COLO668 (cell line): ENCODE data around the gene OGDHL.
A peak's percentile ranks its signal among the peaks of the same experiment; 100 is the strongest.
"Not testable (repeated sequence)": the region's sequence is repeated elsewhere in the genome, so short reads cannot be mapped to it uniquely, and the experiment has no call there.

Source experiments
- DNase-seq: peaks from one replicate; lab custom pipeline; 2025; ENCODE audit not compliant: unreplicated experiment; lab: John Stamatoyannopoulos, UW

OGDHL gene

DNA sequence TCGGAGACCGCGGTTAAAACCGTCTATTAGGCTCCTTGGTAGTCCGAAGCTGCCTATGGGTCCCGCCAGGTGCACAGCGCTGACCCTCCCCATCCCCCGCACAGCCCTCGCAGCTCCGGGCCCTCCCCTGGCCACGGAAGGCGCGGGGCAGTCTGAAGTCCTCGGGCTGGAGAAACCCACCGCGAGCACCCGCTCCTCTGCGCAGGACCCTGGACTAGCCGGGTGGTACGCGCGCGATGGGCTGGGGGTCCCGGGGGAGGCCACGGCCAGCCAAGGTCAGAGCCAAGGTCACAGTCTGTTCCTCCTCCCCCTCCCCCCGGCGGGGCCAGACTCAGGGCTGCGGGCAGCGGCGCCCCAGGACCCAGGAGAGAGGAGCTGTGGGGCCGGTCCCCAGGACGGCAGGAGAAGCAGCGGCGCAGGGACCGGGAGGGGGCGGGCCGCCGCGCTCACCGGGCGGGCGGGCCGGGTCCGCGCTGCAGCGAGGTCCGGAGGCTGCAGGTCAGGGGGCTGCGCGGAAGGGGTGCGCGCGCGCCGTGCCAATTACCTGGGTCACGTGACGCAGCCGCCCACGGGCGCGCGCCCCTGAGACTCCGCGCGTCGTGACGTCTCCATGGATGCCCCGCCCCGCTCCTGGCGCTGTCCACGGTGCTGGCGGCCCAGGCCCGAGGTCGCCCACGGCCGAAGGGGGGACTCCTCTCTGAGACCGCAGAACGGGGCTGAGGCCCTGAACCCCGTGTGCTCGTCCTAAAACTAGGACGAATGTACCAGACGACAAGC lies at the start of gene OGDHL:
Gene OGDHL (minus strand): TSS at position 535 of the 777 bp plus-strand sequence. CDS start 3,731 bp downstream, outside the sequence.
- DNase-seq, result peak; percentile 87

GRCh38 chr10:49803988-49804387 lies 41.9 kb upstream of the OGDHL start:
- no peak for DNase-seq

DNA sequence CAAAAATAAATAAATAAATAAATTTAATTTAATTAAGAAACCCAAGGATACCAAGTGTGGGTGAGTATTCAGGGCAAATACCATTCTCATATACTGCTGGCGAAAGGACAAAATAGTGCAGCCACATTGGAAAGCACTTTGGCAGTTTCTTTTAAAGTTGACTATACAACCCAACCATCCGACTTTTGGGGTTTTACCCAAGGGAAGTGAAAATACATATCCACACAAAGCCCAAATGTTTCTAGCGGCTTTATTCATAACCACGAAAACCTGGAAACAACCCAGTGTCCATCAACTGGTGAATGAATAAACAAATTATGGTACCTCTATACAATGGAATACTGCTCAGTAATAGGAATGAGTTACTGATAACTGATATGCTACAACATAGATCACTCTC lies 36.2 kb upstream of the OGDHL start:
- no peak for DNase-seq

- DNase-seq, result no peak
Measured at GRCh38 chr10:49791100-49791499, 29.0 kb upstream of the OGDHL start.

GRCh38 chr10:49784681-49785080 lies 22.6 kb upstream of the OGDHL start:
- DNase-seq, result no peak

DNA sequence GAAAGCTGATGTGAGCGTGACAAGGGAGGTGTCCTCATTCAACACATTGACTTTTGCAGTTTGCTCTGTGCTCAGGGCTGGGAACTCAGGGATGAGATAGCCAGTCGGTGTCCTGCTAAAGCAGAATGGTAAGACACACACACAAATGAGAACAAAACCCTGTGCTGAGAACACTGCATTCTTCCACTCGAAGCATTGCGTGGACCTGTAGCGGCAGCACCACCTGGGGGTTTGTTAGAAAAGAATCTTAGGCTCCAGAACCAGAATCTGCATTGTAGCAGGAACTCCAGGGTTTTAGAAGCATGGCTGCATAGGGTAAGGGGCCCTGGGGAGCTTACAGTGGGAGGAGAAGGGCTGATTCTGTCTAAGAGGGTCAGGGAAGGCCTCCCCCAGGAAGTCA lies 21.5 kb upstream of the OGDHL start:
- DNase-seq, result no peak

DNA sequence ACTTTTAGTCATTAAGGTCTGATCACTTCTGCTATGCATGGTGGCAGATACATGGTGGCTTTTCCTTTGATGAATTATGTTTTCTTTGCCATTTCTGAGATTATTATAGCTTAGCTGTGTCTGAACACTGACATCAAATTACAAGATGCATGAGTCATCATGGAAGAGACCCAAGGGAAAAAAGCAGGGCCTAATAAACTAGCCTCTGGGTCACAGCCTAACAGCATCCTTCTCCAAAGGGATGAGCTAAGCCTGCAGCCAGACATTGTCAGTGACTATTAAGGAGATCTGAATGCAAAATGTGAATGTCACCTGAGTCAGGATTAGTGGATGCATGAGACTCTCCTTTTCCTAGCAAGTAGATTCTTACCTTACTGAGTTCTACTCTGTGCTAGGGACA lies 19.1 kb upstream of the OGDHL start:
- no peak for DNase-seq

- no peak for DNase-seq
Measured at GRCh38 chr10:49778197-49778596, 16.1 kb upstream of the OGDHL start.

GRCh38 chr10:49776851-49777250 lies 14.7 kb upstream of the OGDHL start:
- no peak for DNase-seq

- DNase-seq, result no peak
Measured at GRCh38 chr10:49775014-49775413, 12.9 kb upstream of the OGDHL start.

- DNase-seq, result not testable (repeated sequence)
Measured at GRCh38 chr10:49772944-49773343, 10.8 kb upstream of the OGDHL start.

DNA sequence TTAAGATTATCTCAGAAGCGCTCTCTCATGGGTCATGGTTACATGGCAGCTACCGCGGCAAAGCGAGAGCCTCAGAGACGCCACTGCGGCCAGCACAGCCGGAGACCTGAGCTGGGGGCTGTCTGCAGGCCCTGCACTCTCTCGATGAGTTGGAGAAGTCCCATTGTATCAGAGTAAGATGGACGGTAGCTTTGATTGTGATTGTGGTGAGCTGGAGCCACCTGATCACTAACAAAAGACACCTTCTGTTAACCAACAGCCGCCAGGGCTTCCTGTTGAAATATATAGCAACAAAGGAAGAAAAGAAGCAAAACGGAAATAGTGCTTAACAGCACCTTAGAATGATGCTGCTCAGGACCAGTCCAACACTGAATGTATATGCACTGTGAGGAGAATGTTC lies 8.9 kb upstream of the OGDHL start:
- DNase-seq, result not testable (repeated sequence)

- DNase-seq, result no peak
Measured at GRCh38 chr10:49769692-49770091, 7.6 kb upstream of the OGDHL start.

- DNase-seq, result peak; percentile 13
Measured at GRCh38 chr10:49768731-49769130, 6.6 kb upstream of the OGDHL start.

GRCh38 chr10:49768329-49768728 lies 6.2 kb upstream of the OGDHL start:
- peak; percentile 13 for DNase-seq

- no peak for DNase-seq
Measured at GRCh38 chr10:49767752-49768151, 5.6 kb upstream of the OGDHL start.

DNA sequence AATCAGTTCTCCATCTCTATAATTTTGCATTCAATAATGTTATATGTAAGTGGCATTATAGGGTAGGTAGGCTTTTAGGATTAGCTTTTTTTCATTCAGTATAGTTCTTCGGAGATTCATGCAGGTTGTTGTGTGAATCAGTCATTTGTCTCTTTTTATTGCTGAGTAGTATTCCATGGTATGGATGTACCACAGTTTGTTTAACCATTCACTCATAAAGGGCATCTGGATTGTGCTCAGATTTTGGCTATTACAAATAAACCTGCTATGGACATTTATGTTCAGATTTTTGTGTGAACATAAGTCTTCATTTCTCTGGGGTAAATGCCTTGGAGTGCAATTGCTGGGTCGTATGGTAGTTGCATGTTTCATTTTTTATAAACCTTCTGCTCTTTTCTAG lies 4.4 kb upstream of the OGDHL start:
- no peak for DNase-seq

DNA sequence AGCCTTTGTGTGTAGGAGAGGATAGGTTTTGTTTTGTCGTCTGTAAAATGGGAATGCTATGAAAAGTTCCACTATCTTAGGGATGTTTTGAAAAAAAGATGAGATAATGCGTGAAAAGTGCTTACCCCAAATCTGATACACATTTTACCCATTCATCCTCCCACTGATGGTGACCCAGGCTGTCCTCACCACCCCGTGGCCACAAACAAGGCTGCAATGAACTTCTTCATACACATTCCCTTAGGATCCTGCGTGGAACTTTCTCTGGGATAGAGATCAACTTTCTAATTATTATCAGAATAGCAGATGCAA lies 399 bp upstream of the OGDHL start:
- DNase-seq, result no peak

DNA sequence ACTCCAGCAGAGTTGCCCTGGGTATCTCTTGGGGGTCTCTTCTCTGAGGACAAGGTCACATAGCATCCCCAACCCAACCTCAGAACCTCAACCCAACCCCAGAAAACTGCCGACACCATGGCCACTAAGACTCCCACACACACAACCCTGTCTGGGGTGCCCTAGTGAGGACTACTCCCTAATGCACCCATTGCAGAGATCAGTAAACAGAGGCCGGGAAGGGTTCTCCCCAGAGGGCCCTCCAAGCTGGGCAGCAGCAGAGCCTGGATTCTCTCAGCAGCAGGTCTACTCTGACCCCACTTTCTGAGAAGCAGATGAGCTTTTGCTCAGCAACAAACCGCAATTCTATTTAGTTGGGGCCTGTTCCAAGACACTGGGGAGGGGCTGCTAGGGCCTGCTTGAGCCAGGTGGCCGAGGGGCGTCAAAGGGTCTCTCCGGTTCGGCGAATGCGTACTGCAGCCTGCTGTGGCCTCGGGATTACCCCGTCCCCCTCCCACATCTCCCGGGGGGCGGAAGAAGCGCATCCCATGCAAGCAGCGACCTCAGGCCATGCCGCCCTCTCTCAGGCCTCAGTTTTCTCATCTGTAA lies 828 bp downstream of the OGDHL start:
- no peak for DNase-seq

- no peak for DNase-seq
Measured at GRCh38 chr10:49760789-49761188, 1.3 kb downstream of the OGDHL start.

GRCh38 chr10:49759787-49760551 lies 2.2 kb downstream of the OGDHL start:
- peak; percentile 4 for DNase-seq

DNA sequence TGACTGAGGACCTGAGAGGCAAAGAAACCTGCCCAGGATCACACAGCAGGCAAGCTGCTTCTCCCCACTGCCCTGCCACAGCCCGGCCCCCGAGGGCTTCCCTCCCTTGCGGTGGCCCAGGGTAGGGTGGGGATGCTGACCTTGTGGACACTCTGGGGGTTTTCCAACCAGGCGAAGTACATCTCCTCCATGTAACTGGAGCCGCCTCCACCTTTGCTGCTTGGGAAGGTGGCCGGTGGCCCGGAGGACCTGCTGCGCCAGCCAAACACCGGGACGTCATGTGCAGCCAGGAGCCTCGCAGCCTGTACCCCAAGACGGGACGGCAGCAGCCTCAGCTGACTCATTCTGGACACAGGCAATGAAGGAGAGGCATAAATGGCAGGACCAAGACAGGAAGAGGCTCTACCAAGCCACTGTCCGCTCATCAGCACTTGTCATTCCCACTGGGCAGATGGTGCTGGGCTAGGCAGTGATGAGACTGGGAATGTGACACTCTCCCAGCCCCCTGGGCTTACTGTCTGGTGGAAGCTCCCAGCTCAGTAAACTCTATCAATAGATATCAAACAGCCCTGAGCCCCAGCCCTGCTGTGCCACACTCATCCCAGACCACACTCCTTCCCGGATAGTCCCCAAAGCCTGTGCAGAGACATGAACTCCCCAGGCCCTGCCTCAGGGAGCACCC lies 3.7 kb downstream of the OGDHL start:
- no peak for DNase-seq
